SK-N-SH treated with all-trans-retinoic acid at 6 μM for 48 hours (cell line): ENCODE data around the gene PGBD4.

Source experiments
- ARNTL ChIP-seq: fragments of 450-650 bp; formaldehyde crosslinking; IDR thresholded peaks from 2 replicates; pipeline ENCODE4 v1.5.0; 2020; ENCODE audit warnings: low read depth, mild to moderate bottlenecking, moderate library complexity, borderline replicate concordance
- CREB5 ChIP-seq: fragments of 250-450 bp; sonication (Bioruptor Pico); IDR thresholded peaks from 2 replicates; pipeline ENCODE4 v1.5.1; 2020; ENCODE audit warnings: low read depth, mild to moderate bottlenecking, moderate library complexity
- CSDC2 ChIP-seq: fragments of 250-450 bp; sonication (Bioruptor Pico); IDR thresholded peaks from 2 replicates; pipeline ENCODE4 v1.5.0; 2020; ENCODE audit warnings: mild to moderate bottlenecking, moderate library complexity
- ESRRG ChIP-seq: fragments of 250-450 bp; sonication (Bioruptor Pico); IDR thresholded peaks from 2 replicates; pipeline ENCODE4 v1.6.1; 2021; ENCODE audit warnings: mild to moderate bottlenecking
- OSR1 ChIP-seq: fragments of 250-450 bp; sonication (Bioruptor Pico); IDR thresholded peaks from 2 replicates; pipeline ENCODE4 v1.8.0; 2022; ENCODE audit warnings: moderate library complexity, mild to moderate bottlenecking, inconsistent platforms
- PATZ1 ChIP-seq: fragments of 250-450 bp; sonication (Bioruptor Pico); IDR thresholded peaks from 2 replicates; pipeline ENCODE4 v1.8.0; 2020; ENCODE audit warnings: mild to moderate bottlenecking, moderate library complexity, borderline replicate concordance
- RARB ChIP-seq: fragments of 250-450 bp; sonication (Bioruptor Pico); IDR thresholded peaks from 2 replicates; pipeline ENCODE4 v1.8.0; 2021; ENCODE audit warnings: mild to moderate bottlenecking, moderate library complexity
- SNAI2 ChIP-seq: fragments of 250-450 bp; sonication (Bioruptor Pico); IDR thresholded peaks from 2 replicates; pipeline ENCODE4 v1.5.0; 2020; ENCODE audit warnings: mild to moderate bottlenecking, moderate library complexity
- TSHZ2 ChIP-seq: fragments of 250-450 bp; sonication (Bioruptor Pico); IDR thresholded peaks from 2 replicates; pipeline ENCODE4 v1.5.0; 2020; ENCODE audit warnings: mild to moderate bottlenecking, moderate library complexity
- ZFP3 ChIP-seq: fragments of 250-450 bp; sonication (Bioruptor Pico); IDR thresholded peaks from 2 replicates; pipeline ENCODE4 v1.5.0; 2020; ENCODE audit warnings: mild to moderate bottlenecking, moderate library complexity
- ZFP30 ChIP-seq: fragments of 450-650 bp; formaldehyde crosslinking; IDR thresholded peaks from 2 replicates; pipeline ENCODE4 v1.5.0; 2022; ENCODE audit warnings: mild to moderate bottlenecking, moderate library complexity

GRCh38 chr15:34128898-34129297 is 27.0 kb downstream of the PGBD4 start:
- TF ChIP-seq ESRRG (CRISPR knock-in tag) (no peak), ARNTL (CRISPR knock-in tag) (no peak), ZFP3 (CRISPR knock-in tag) (no peak), CREB5 (CRISPR knock-in tag) (no peak), TSHZ2 (CRISPR knock-in tag) (no peak), OSR1 (CRISPR knock-in tag) (no peak), SNAI2 (CRISPR knock-in tag) (no peak), RARB (no peak), CSDC2 (CRISPR knock-in tag) (no peak), ZFP30 (CRISPR knock-in tag) (no peak), PATZ1 (CRISPR knock-in tag) (no peak)
